Heart left ventricle (tissue), 13 donors: ENCODE results near the gene BCAN.

Experiments used
- CTCF ChIP-seq, 12 donors: fragments of 200-600 bp; sonication (generic) in 4 of 12; IDR thresholded peaks; one replicate each; pipeline versions ENCODE4 v1.5.0 to v1.8.0; 2018 to 2022; ENCODE audit warnings: antibody characterized with exemption in 12 of 12, mild to moderate bottlenecking in 5 of 12
- POLR2A ChIP-seq, 2 donors: fragments of 450-650 bp; IDR thresholded peaks; one replicate each; pipeline ENCODE4 v1.6.1; 2017; ENCODE audit warnings: antibody characterized with exemption in 2 of 2, mild to moderate bottlenecking in 2 of 2, moderate library complexity in 2 of 2
- donor health status: ischemic (EF 13 %, LVEDD 7.1; RV severe dilation, severe dysfunction).
- donor health status: DM: no; HTN: yes; CAD: no.
- donor health status: DM: no; HTN: no; CAD: no.
- donor health status: ischemic (EF 25% LVEDD 6.9; RV normal size, moderate dysfunction).
- donor health status: ischemic (EF 25% LVEDD 5.7; RV mildly dilated, moderate dysfunction).
- donor health status: ischemic (EF 35%, LVEDD 5.7; RV mildly dilated, moderate dysfunction).
- donor health status: nonischemic (EF 11% LVEDD 7.7; RV severe dilation, severe dysfunction).
- donor health status: DM: yes; HTN: yes; CAD: no.
- donor health status: PGD.
- donor health status: ischemic (EF 29% LVEDD 5.4; RV normal size, mild dysfunction).
- donor health status: nonischemic (EF 23%, LVEDD 6.1; RV moderate dilation, normal function).

- TF ChIP-seq CTCF (IDR thresholded peaks at IDR 0.05) = no peak
- TF ChIP-seq POLR2A (IDR thresholded peaks at IDR 0.05) = no peak
Observed at GRCh38 chr1:156691191-156691590, 49.3 kb downstream of the BCAN start.
